K562 (cell line): Measurements from ENCODE around the gene GALT. TPM values are rescaled to one million over a fixed set of nuclear protein-coding genes. Genes with fewer than 3 reads are reported as not detected.
A peak's percentile ranks its signal among the peaks of the same experiment; 100 is the strongest.

Source experiments
- FOXK1 ChIP-seq: sonication (generic); formaldehyde crosslinking; IDR thresholded peaks from 2 replicates; pipeline ENCODE4 v1.8.0; 2022; ENCODE audit warnings: missing genetic modification reagents, mild to moderate bottlenecking, borderline replicate concordance
- ID3 ChIP-seq, 2 experiments: fragments of 250-450 bp in 1 of 2; fragments of 450-650 bp in 1 of 2; sonication (Bioruptor Pico) in 1 of 2; IDR thresholded peaks; 2 replicates each; pipeline versions ENCODE4 v1.6.1 to v1.8.0; 2016 to 2021; ENCODE audit warnings: mild to moderate bottlenecking in 2 of 2, moderate library complexity in 2 of 2, missing compliant biosample characterization in 1 of 2, missing genetic modification characterization in 1 of 2
- JUND ChIP-seq, 2 experiments: IDR thresholded peaks; 2 replicates in 1 of 2; 3 replicates in 1 of 2; pipeline ENCODE4 v1.6.1; 2011; ENCODE audit warnings: borderline replicate concordance in 2 of 2, low read depth in 2 of 2, low read length in 2 of 2, improper control_type of control experiment in 1 of 2, missing biosample characterization in 1 of 2, missing genetic modification characterization in 1 of 2, missing genetic modification reagents in 1 of 2
- RAD21 ChIP-seq, 2 experiments: fragments of 250-450 bp in 1 of 2; fragments of 450-650 bp in 1 of 2; sonication (Bioruptor Pico) in 1 of 2; formaldehyde crosslinking in 1 of 2; IDR thresholded peaks in 1 of 2; conservative IDR thresholded peaks in 1 of 2; 2 replicates each; pipeline versions ENCODE4 v1.4.0 to v1.8.0; 2020 to 2022; ENCODE audit warnings: mild to moderate bottlenecking in 2 of 2, moderate library complexity in 1 of 2
- TCFL5 ChIP-seq: fragments of 250-450 bp; sonication (Bioruptor Pico); conservative IDR thresholded peaks from 2 replicates; pipeline ENCODE4 v1.6.1; 2021; ENCODE audit warnings: mild to moderate bottlenecking, moderate library complexity, matching md5 sums
- ZBTB1 ChIP-seq: sonication (generic); formaldehyde crosslinking; IDR thresholded peaks from 2 replicates; pipeline ENCODE4 v1.8.1; 2023; ENCODE audit warnings: missing genetic modification reagents, low read depth, mild to moderate bottlenecking, borderline replicate concordance
- ZNF133 ChIP-seq: fragments of 250-450 bp; sonication (Bioruptor Pico); IDR thresholded peaks from 2 replicates; pipeline ENCODE4 v1.4.0; 2020; ENCODE audit warnings: mild to moderate bottlenecking
- ZNF384 ChIP-seq: IDR thresholded peaks from 2 replicates; pipeline ENCODE4 v1.6.1; 2012; ENCODE audit warnings: low read depth, low read length, improper control_type of control experiment
- ZNF592 ChIP-seq: fragments of 450-650 bp; IDR thresholded peaks from 2 replicates; pipeline ENCODE4 v1.6.1; 2017; ENCODE audit warnings: antibody characterized with exemption, mild to moderate bottlenecking
- polyA plus RNA-seq, 8 experiments: library from polyadenylated mRNA; depleted of rRNA in 4 of 8; stranded (reverse) in 5 of 8; unstranded in 3 of 8; fragments of >200 nt; fragmentation: Nextera tagmentation in 2 of 8; fragmentation: Illumina TruSeq in 1 of 8; extraction: Ambion mirVana in 2 of 8; extraction: Trizol in 1 of 8; gene quantifications; 2 replicates each; pipeline versions ENCODE4 v1.2.1 to v1.2.3, GENCODE V29; 2011 to 2014; ENCODE audit warnings: inconsistent platforms in 1 of 8, missing spikeins in 1 of 8
- total RNA-seq, 7 experiments: library from RNA; depleted of rRNA in 6 of 7; stranded (reverse); fragments of >200 nt in 6 of 7; fragmentation: Illumina TruSeq in 2 of 7; extraction: Trizol in 2 of 7; gene quantifications; 2 replicates each; pipeline versions ENCODE4 v1.2.1 to v1.2.3, GENCODE V29; 2011 to 2021; ENCODE audit warnings: low replicate concordance in 1 of 7
- TF ChIP-seq, protein P1 (sequence below), 2 experiments: fragments of 450-650 bp; formaldehyde crosslinking in 1 of 2; IDR thresholded peaks; 2 replicates each; pipeline versions ENCODE4 v1.4.0 to v1.6.1; 2014 to 2020; ENCODE audit warnings: mild to moderate bottlenecking in 2 of 2, borderline replicate concordance in 1 of 2, low read depth in 1 of 2

The GALT gene
- total and polyA plus RNA-seq, 9 of the 15 experiments (the other 6 are each of a cell fraction or from before 2014, with no cell fraction given), result 7.3 to 29.2 (median 15.6) TPM

DNA sequence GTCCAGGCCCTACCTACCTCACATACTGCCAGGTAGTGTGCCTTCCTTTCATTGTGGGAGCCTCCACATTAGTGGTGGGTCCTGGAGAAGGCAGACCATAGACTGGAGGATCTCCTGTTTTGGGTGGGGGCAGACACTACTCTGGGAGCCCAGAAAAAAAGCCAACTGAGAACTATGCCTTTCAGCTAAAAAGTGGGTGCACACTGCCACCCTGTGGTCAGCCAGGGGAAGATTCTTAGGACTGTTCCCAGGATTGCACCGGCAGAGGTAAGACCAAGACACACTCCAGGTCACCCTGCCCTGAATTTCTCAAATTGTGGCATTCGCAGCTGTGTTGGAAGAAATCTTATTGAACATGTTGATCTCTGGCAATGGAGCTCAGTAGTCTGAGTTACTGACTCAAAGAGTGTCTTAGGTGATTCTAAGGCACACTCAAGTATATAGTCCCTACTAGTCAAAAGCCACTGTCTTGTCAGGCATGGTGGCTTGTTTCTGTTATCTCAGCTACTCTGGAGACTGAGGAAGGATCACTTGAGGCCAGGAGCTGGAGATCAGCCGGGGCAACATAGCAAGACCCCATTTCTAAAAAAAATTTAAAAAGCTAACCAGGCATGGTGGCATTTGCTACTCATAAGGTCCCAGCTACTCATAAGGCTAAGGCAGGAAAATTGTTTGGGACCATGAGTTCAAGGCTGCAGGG is 12.5 kb upstream of the GALT start (continued):
- no peak for TF ChIP-seq ZNF592
- TF ChIP-seq RAD21 (CRISPR knock-in tag; conservative IDR thresholded peaks at IDR 0.05 in 1 of 2, IDR thresholded peaks at IDR 0.05 in 1 of 2), result peak; percentile 47 to 72
- no peak for TF ChIP-seq ZNF133
- no peak for TF ChIP-seq TCFL5 (CRISPR knock-in tag)
- TF ChIP-seq, protein P1, sequence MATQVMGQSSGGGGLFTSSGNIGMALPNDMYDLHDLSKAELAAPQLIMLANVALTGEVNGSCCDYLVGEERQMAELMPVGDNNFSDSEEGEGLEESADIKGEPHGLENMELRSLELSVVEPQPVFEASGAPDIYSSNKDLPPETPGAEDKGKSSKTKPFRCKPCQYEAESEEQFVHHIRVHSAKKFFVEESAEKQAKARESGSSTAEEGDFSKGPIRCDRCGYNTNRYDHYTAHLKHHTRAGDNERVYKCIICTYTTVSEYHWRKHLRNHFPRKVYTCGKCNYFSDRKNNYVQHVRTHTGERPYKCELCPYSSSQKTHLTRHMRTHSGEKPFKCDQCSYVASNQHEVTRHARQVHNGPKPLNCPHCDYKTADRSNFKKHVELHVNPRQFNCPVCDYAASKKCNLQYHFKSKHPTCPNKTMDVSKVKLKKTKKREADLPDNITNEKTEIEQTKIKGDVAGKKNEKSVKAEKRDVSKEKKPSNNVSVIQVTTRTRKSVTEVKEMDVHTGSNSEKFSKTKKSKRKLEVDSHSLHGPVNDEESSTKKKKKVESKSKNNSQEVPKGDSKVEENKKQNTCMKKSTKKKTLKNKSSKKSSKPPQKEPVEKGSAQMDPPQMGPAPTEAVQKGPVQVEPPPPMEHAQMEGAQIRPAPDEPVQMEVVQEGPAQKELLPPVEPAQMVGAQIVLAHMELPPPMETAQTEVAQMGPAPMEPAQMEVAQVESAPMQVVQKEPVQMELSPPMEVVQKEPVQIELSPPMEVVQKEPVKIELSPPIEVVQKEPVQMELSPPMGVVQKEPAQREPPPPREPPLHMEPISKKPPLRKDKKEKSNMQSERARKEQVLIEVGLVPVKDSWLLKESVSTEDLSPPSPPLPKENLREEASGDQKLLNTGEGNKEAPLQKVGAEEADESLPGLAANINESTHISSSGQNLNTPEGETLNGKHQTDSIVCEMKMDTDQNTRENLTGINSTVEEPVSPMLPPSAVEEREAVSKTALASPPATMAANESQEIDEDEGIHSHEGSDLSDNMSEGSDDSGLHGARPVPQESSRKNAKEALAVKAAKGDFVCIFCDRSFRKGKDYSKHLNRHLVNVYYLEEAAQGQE (IDR thresholded peaks at IDR 0.05; ENCODE audit: borderline replicate concordance), result peak; percentile 47; the same call in 1 of the 2 replicates
- TF ChIP-seq, protein P1 (CRISPR knock-in tag; IDR thresholded peaks at IDR 0.05; ENCODE audit: low read depth), result no peak
- TF ChIP-seq ZNF384, result peak; percentile 67; the same call in 1 of the 2 replicates
- no peak for TF ChIP-seq FOXK1 (CRISPR knock-in tag)
- 0 out of 2 replicates have a peak, but pooled peaks have one; percentile 9 for TF ChIP-seq JUND (IDR thresholded peaks at IDR 0.05; ENCODE audit: borderline replicate concordance, low read depth, low read length)
- no peak for TF ChIP-seq JUND (tag; IDR thresholded peaks at IDR 0.05; ENCODE audit: borderline replicate concordance, low read depth, low read length)
- no peak for TF ChIP-seq ZBTB1
- no peak for TF ChIP-seq ID3 (CRISPR knock-in tag; IDR thresholded peaks at IDR 0.05)
- no peak for TF ChIP-seq ID3 (tag; IDR thresholded peaks at IDR 0.05)
